Left lobe of liver (tissue), 2 donors: ENCODE measurements around the gene CALML5. TPM values are rescaled to one million over a fixed set of nuclear protein-coding genes. Genes with fewer than 3 reads are reported as not detected.

Experiments used
- ATAC-seq: fragments of 200-7000 bp; cut with Tn5 transposase; one replicate; pipeline ENCODE4 v1.9.1; 2020; ENCODE audit warnings: mild to moderate bottlenecking, moderate library complexity
- DNase-seq: peaks from one replicate; pipeline ENCODE4 v3.0.0-alpha.2; 2020; ENCODE audit warnings: low spot score
- total RNA-seq: library from RNA; stranded (reverse); gene quantifications from one replicate; pipeline ENCODE4 v1.2.1, GENCODE V29; 2021
- donor health status: DM: no; HTN: no; CAD: no; lungs with moderate emphysema.
- donor health status: DM: no; HTN: yes; CAD: no.

Gene CALML5
- total RNA-seq, 1 donor from 2014 or later: not detected

- DNase-seq: no peak
- ATAC-seq: peak; percentile 45
Measured at GRCh38 chr10:5503477-5503835, 4.1 kb upstream of the CALML5 start.

- DNase-seq (no peak), ATAC-seq (no peak)
Measured at GRCh38 chr10:5502571-5503476, 3.5 kb upstream of the CALML5 start.

GRCh38 chr10:5502061-5502521, 2.7 kb upstream of the CALML5 start:
- ATAC-seq (no peak), DNase-seq (no peak)

- ATAC-seq: no peak
- DNase-seq: no peak
Measured at GRCh38 chr10:5500910-5501309, 1.5 kb upstream of the CALML5 start.

GRCh38 chr10:5500162-5500670, 846 bp upstream of the CALML5 start:
- ATAC-seq: no peak
- DNase-seq: no peak

- ATAC-seq (no peak), DNase-seq (no peak)
Measured at GRCh38 chr10:5498791-5499492, 428 bp downstream of the CALML5 start.

GRCh38 chr10:5497948-5498730, 1.2 kb downstream of the CALML5 start:
- ATAC-seq (no peak), DNase-seq (no peak)

- no peak for ATAC-seq
- no peak for DNase-seq
Measured at GRCh38 chr10:5497289-5497688, 2.1 kb downstream of the CALML5 start.

- no peak for DNase-seq
Measured at GRCh38 chr10:5496261-5497250, 2.8 kb downstream of the CALML5 start.

GRCh38 chr10:5494611-5495010, 4.8 kb downstream of the CALML5 start:
- DNase-seq: no peak

More at GRCh38 chr10:5496261-5497250, 2.8 kb downstream of the CALML5 start:
- ATAC-seq: no peak

GRCh38 chr10:5493691-5494090, 5.7 kb downstream of the CALML5 start:
- ATAC-seq: peak; percentile 71
- no peak for DNase-seq

More at GRCh38 chr10:5494611-5495010, 4.8 kb downstream of the CALML5 start:
- no peak for ATAC-seq

GRCh38 chr10:5492929-5493576, 6.3 kb downstream of the CALML5 start:
- ATAC-seq: no peak
- no peak for DNase-seq

GRCh38 chr10:5492322-5492855, 7.0 kb downstream of the CALML5 start:
- ATAC-seq (no peak), DNase-seq (no peak)

- ATAC-seq (no peak), DNase-seq (no peak)
Measured at GRCh38 chr10:5491477-5491876, 7.9 kb downstream of the CALML5 start.

- ATAC-seq (no peak), DNase-seq (no peak)
Measured at GRCh38 chr10:5490698-5491464, 8.5 kb downstream of the CALML5 start.

GRCh38 chr10:5490032-5490431, 9.3 kb downstream of the CALML5 start:
- no peak for DNase-seq
- no peak for ATAC-seq

GRCh38 chr10:5488272-5489161, 10.9 kb downstream of the CALML5 start:
- no peak for DNase-seq
- ATAC-seq: peak; percentile 21
